SK-MEL-5 (cell line): Measurements from ENCODE around the gene DNAH2. TPM values are rescaled to one million over a fixed set of nuclear protein-coding genes. Genes with fewer than 3 reads are reported as not detected.

Experiments
- DNase-seq: peaks from one replicate; pipeline ENCODE4 v3.0.0-alpha.2; 2016; ENCODE audit warnings: low read depth, low spot score
- in situ Hi-C: cut with HindIII; loops from 2 replicates; pipeline ENCODE4 v1.10.0; 2016; ENCODE audit warnings: low sequenced_read_pairs, high pct_unique_total_duplicates, low pct_unique_long_range_greater_than_20kb
- polyA plus RNA-seq, 2 experiments: library from polyadenylated mRNA; depleted of rRNA; stranded (reverse); fragments of >200 nt; gene quantifications; 2 replicates each; pipeline ENCODE4 v1.2.3, GENCODE V29; 2015
- total RNA-seq: library from RNA; depleted of rRNA; stranded (reverse); fragments of >200 nt; shearing (Covaris generic); gene quantifications from 2 replicates; pipeline ENCODE4 v1.2.3, GENCODE V29; 2014; rRNA removed

Gene DNAH2
- 0.03 TPM in 1 of 2 replicates, not detected in the other for total RNA-seq
- polyA plus RNA-seq (2015; cell fraction: cytosol; rRNA removed) = 0.20 and 0.34 TPM in 2 replicates
- 0.09 TPM in 1 of 2 replicates, not detected in the other for polyA plus RNA-seq (2015; cell fraction: nucleus; rRNA removed)

- DNase-seq = peak; percentile 93
- in situ Hi-C loops = no loop called here
Measured at GRCh38 chr17:7716901-7717755, at the start of gene DNAH2. Gene DNAH2 (plus strand): TSS chr17:7717744. CDS start chr17:7719735, 1,991 bp downstream.

- in situ Hi-C loops = no loop called here
- no peak for DNase-seq
Measured at GRCh38 chr17:7668482-7668881, 49.1 kb upstream of the DNAH2 start.

- in situ Hi-C loops = no loop called here
- DNase-seq = peak; percentile 59
Measured at GRCh38 chr17:7673239-7673638, 44.3 kb upstream of the DNAH2 start.

GRCh38 chr17:7674934-7675333, 42.6 kb upstream of the DNAH2 start:
- DNase-seq = no peak
- in situ Hi-C loops = no loop called here

- DNase-seq = no peak
- in situ Hi-C loops = no loop called here
Measured at GRCh38 chr17:7676533-7676932, 41.0 kb upstream of the DNAH2 start.

GRCh38 chr17:7677388-7678067, 40.0 kb upstream of the DNAH2 start:
- in situ Hi-C loops = no loop called here
- no peak for DNase-seq

GRCh38 chr17:7684851-7685532, 32.6 kb upstream of the DNAH2 start:
- in situ Hi-C loops = no loop called here
- DNase-seq = no peak

GRCh38 chr17:7685533-7686221, 31.9 kb upstream of the DNAH2 start:
- in situ Hi-C loops = no loop called here
- DNase-seq = peak; percentile 93

GRCh38 chr17:7686222-7687071, 31.1 kb upstream of the DNAH2 start:
- in situ Hi-C loops = no loop called here
- peak; percentile 80 for DNase-seq

GRCh38 chr17:7687072-7687907, 30.3 kb upstream of the DNAH2 start, which contains the start of gene TP53:
Gene TP53 (minus strand): TSS chr17:7687490. CDS start chr17:7676594, 10,896 bp downstream.
- in situ Hi-C loops = no loop called here
- peak; percentile 96 for DNase-seq

- peak; percentile 99 for DNase-seq
- in situ Hi-C loops = no loop called here
Measured at GRCh38 chr17:7687908-7688807, 29.4 kb upstream of the DNAH2 start, which contains the start of gene WRAP53. Gene WRAP53 (plus strand): TSS chr17:7688477. CDS start chr17:7688649, 172 bp downstream.

GRCh38 chr17:7688808-7689316, 28.7 kb upstream of the DNAH2 start:
- DNase-seq = no peak
- in situ Hi-C loops = no loop called here

GRCh38 chr17:7695586-7695985, 22.0 kb upstream of the DNAH2 start:
- in situ Hi-C loops = no loop called here
- DNase-seq = no peak

GRCh38 chr17:7697828-7698588, 19.5 kb upstream of the DNAH2 start:
- in situ Hi-C loops = no loop called here
- DNase-seq = no peak
